Skeletal muscle tissue (tissue), 4 donors: Measurements from ENCODE around the gene DDX19B. TPM values are rescaled to one million over a fixed set of nuclear protein-coding genes. Genes with fewer than 3 reads are reported as not detected.
"Not testable (repeated sequence)": the region's sequence is repeated elsewhere in the genome, so short reads cannot be mapped to it uniquely, and the experiment has no call there.

ENCODE experiments used
- H3K27ac ChIP-seq: one replicate; pipeline ENCODE4 v1.7.0; 2013; ENCODE audit warnings: mild to moderate bottlenecking, low read depth, low read length, inconsistent platforms
- H3K27me3 ChIP-seq, 3 donors: one replicate each; pipeline ENCODE4 v1.7.0; 2013; ENCODE audit warnings: low read length in 3 of 3; ENCODE audit not compliant: control insufficient read depth in 3 of 3, insufficient read depth in 3 of 3
- H3K36me3 ChIP-seq, 3 donors: one replicate each; pipeline ENCODE4 v1.7.0; 2013; ENCODE audit warnings: low read length in 3 of 3; ENCODE audit not compliant: control insufficient read depth in 3 of 3, insufficient read depth in 3 of 3
- H3K4me1 ChIP-seq, 3 donors: one replicate each; pipeline ENCODE4 v1.7.0; 2013; ENCODE audit warnings: low read length in 3 of 3, mild to moderate bottlenecking in 3 of 3; ENCODE audit not compliant: control insufficient read depth in 3 of 3, insufficient read depth in 3 of 3
- H3K4me3 ChIP-seq, 3 donors: one replicate each; pipeline ENCODE4 v1.7.0; 2013; ENCODE audit warnings: low read length in 3 of 3
- H3K9ac ChIP-seq, 3 donors: one replicate each; pipeline ENCODE4 v1.7.0; 2013; ENCODE audit warnings: low read length in 3 of 3, mild to moderate bottlenecking in 3 of 3, moderate library complexity in 2 of 3, low read depth in 1 of 3
- H3K9me3 ChIP-seq, 3 donors: one replicate each; pipeline ENCODE4 v1.7.0; 2013; ENCODE audit warnings: low read length in 3 of 3; ENCODE audit not compliant: control insufficient read depth in 3 of 3
- total RNA-seq: library from RNA; depleted of rRNA; stranded (reverse); fragments of >200 nt; gene quantifications from one replicate; pipeline ENCODE4 v1.2.3, GENCODE V29; 2014
- donor health status: Osteomylitis.

Gene DDX19B
- total RNA-seq, 1 donor from 2014 or later: 21.4 TPM

DNA sequence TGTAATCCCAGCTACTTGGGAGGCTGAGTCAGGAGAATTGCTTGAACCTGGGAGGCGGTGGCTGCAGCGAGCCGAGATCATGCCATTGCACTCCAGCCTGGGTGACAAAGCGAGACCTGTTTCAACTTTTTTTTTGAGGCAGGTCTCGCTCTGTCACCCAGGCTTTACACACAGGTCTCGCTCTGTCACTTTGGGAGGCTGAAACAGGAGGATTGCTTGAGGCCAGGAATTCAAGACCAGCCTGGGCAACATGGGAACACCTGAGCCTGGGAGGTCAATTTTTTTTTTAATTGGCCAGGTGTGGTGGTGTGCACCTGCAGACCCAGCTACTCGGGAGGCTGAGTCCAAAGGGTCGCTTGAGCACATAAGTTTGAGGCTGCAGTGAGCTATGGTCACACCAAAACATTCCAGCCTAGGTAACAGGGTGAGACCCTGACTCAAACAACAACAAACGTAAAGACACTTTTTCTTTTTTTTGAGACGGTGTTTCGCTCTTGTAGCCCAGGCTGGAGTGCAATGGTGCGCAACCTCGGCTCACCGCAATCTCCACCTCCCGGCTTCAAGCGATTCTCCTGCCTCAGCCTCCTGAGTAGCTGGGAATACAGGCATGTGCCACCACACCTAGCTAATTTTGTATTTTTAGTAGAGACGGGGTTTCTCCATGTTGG, 11.5 kb upstream of the DDX19B start:
- peaks cover 8 to 18% (median 9%) of the 10 kb centered on the region in 3 donors for H3K36me3 ChIP-seq
- not testable (repeated sequence) for H3K27ac ChIP-seq, H3K27me3 ChIP-seq, H3K9ac ChIP-seq, H3K4me1 ChIP-seq, H3K9me3 ChIP-seq, H3K4me3 ChIP-seq

DNA sequence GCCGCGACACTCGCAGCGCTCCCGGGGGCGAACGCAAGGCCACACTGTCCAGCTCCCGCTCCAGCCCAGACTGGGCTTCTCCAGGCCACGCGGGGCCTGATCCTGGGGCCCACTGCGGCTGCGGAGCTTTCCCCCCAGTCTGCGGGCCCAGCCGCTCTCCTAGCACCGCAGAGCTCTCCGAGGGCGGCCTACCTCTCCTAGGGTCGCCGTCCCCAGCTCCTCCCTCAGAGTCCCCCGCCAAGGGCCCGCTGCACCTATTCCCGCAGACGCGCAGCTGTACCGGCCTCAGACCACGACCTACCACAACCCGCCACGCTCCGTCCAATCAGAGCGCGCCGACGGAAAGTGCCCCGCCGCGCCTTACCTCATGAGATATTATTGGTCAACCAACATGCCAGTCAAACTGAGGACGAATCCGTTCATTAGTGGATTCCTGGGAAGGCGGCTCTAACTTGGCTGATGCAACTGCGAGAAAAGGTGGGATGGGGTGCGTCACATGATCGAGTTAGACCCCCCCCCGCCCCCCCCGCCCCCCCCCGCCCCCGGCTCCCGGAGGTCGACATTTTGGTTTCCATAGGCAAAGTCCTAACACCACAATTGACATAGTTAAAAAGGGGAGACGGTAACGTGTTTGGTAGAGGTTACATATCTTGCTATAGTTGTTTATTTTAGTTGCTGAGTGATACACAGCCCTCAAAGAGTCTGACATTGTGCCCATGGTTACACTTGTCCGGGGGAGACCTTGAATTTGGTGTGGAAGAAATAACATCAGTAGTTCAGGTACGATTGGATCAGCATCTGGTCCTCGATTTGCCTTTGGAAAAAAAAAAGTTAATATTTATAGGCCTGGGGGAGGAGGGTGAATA, 9.5 kb upstream of the DDX19B start, which contains the start of gene AARS1:
Gene AARS1, minus strand, starts transcription at position 278 of the 866 bp plus-strand sequence. CDS start 6,743 bp downstream, outside the sequence.
- Histone ChIP-seq H3K9me3 (no peaks in the 10 kb centered on the region), H3K27ac (peak within 1 kb of the TSS; percentile 88), H3K27me3 (no peaks in the 10 kb centered on the region), H3K4me1 (peaks cover 0 to 4% (median 0%) of the 10 kb centered on the region in 3 donors), H3K36me3 (peaks cover 0 to 5% (median 0%) of the 10 kb centered on the region in 3 donors), H3K4me3 (peak within 1 kb of the TSS; percentile 82 to 88 (median 84)), H3K9ac (peak within 1 kb of the TSS; percentile 89 to 96 (median 96))

DNA sequence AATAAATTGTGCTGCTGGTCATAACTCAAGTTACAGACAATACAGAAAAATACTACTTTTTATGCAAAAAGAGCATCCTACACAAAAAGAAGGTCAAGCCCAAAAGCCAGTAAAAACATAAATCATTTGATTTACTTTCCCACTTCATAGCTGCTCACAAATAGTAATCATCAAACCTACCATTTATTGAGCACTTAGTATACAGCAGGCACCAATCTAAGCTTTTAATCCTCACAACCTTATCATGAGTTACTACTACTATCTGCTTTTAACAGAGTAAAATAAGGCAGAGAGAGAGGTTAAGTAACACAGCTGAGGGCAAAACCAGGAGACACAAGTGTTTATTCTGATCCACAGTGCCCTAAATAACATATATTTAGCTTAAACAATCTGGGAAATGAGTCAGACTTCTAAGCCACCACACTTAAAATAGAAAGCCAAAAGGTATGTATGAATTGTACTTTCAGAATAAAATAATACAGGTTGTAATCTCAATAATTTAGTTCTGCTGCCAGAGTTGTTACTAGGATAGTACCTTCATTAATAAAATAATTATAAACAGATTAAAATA, 8.0 kb upstream of the DDX19B start:
- Histone ChIP-seq H3K4me1 (peaks cover 0 to 4% (median 0%) of the 10 kb centered on the region in 3 donors), H3K9me3 (no peaks in the 10 kb centered on the region), H3K27ac (no peak overlapping the region), H3K27me3 (no peaks in the 10 kb centered on the region), H3K9ac (no peak overlapping the region), H3K36me3 (no peaks in the 10 kb centered on the region), H3K4me3 (no peak overlapping the region)

DNA sequence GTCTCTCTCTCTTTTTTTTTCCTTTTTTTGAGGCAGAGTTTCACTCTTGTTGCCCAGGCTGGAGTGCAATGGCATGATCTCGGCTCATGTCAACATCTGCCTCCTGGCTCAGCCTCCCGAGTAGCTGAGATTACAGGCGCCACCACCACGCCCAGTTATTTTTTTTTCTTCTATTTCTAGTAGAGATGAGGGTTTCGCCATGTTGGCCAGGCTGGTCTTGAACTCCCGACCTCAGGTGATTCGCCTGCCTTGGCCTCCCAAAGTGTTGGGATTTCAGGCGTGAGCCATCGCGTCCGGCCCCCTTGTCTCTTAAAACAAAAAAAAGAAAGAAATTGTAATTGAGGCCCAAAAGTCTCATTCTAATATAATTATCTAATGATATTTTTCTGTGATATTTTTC, 6.8 kb upstream of the DDX19B start:
- not testable (repeated sequence) for H3K4me1 ChIP-seq, H3K27me3 ChIP-seq, H3K27ac ChIP-seq, H3K9ac ChIP-seq, H3K36me3 ChIP-seq, H3K4me3 ChIP-seq, H3K9me3 ChIP-seq

DNA sequence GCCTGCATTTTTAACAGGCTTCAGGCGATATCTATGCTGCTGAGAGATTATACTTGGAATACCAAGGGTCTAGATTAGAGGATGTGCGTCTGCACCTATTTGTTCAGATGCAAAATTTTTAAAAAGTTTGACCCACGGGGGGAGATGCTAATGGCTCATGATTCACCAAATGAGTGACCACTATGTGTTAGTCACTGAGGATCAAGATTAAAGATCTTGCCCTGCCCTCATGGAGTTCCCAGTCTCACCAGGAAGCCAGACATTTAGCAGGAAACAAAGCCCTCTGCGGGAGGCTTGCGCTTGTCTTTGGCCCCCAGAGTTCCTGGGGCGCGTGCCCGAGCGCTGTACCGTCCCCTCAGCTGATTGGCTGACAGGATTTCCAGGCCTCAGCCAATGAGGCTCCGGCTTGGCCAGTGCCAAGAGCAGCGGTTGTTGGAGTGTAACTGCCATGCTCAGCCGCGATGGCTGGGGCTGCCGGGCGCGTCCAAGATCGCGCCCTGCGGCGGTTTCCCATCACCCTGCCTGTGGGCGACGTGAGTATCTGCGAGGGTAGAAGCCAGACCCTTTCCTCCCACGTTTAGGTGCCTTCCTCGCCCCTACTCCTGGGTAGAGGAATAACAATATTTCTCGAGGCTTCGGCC, 4.5 kb upstream of the DDX19B start:
- no peak overlapping the region for H3K9ac ChIP-seq
- no peak overlapping the region for H3K27ac ChIP-seq
- H3K36me3 ChIP-seq: peaks cover 0 to 3% (median 0%) of the 10 kb centered on the region in 3 donors
- H3K27me3 ChIP-seq: no peaks in the 10 kb centered on the region
- no peak overlapping the region for H3K4me3 ChIP-seq
- H3K4me1 ChIP-seq: peaks cover 4 to 10% (median 6%) of the 10 kb centered on the region in 3 donors
- H3K9me3 ChIP-seq: no peaks in the 10 kb centered on the region

DNA sequence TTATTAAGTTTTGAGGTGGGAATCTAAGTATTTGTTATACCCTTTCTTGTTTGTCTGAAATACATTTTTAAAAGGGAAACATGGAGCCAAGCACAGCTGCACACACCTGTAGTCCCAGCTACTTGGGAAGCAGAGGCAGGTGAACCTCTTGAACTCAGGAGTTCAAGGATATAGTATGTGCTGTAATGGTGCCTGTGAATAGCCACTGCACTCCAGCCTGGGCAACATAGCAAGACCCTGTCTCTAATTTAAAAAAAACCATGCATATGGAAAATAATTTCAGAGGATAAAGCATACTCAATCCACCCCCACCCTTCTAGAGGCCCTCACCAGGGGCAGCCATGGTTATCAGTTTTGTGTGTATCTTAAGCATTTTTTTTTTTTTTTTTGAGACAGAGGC, 3.4 kb upstream of the DDX19B start:
- no peak overlapping the region for H3K27ac ChIP-seq
- no peak overlapping the region for H3K4me3 ChIP-seq
- no peaks in the 10 kb centered on the region for H3K9me3 ChIP-seq
- H3K36me3 ChIP-seq: peaks cover 0 to 3% (median 3%) of the 10 kb centered on the region in 3 donors
- H3K9ac ChIP-seq: no peak overlapping the region
- peaks cover 7 to 13% (median 13%) of the 10 kb centered on the region in 3 donors for H3K4me1 ChIP-seq
- no peaks in the 10 kb centered on the region for H3K27me3 ChIP-seq

DNA sequence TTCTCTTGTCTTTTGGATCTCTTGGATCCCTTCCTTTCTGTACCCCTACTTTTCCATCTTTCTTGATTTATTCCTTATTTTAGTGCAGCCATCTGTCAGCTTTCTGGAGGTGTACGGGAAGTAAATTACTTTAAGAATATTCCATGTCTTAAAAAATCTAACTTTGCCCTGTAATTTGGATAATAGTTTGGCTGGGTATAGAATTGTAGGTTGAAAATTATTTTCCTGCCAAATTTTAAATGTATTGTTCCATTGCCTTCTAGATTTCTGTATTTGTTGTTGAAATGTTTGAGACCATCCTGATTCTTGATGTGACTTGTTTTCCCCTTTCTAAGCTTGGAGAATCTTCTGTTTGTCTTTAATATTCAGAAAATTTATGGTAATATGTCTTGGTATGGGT, 2.1 kb downstream of the DDX19B start:
- Histone ChIP-seq H3K27me3 (no peaks in the 10 kb centered on the region), H3K9me3 (peaks cover 0 to 3% (median 0%) of the 10 kb centered on the region in 3 donors), H3K4me3 (no peak overlapping the region), H3K4me1 (peaks cover 7 to 16% (median 13%) of the 10 kb centered on the region in 3 donors), H3K36me3 (peaks cover 3 to 15% (median 3%) of the 10 kb centered on the region in 3 donors), H3K9ac (no peak overlapping the region), H3K27ac (no peak overlapping the region)

DNA sequence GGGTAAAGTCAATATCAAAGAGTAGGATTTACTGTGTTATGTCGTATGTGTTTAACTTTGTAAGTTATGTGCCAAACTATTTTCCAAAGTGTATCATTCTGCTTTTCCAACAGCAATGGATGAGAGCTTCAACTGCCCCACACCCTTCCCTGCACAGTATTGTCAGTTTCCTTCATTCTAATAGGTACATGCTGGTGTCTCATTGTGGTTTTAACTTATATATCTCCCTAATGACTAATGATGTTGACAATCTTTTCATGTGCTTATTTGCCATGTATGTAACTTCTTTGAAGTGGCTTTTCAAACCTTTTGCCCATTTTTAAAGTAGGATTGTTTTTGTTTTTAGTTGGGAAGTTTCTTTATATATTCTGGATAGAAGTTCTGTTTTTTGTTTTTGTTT, 3.8 kb downstream of the DDX19B start:
- Histone ChIP-seq H3K36me3 (peaks cover 3 to 15% (median 3%) of the 10 kb centered on the region in 3 donors), H3K4me3 (no peak overlapping the region), H3K9ac (no peak overlapping the region), H3K27ac (no peak overlapping the region), H3K27me3 (no peaks in the 10 kb centered on the region), H3K9me3 (peaks cover 0 to 3% (median 0%) of the 10 kb centered on the region in 3 donors), H3K4me1 (peaks cover 7 to 16% (median 13%) of the 10 kb centered on the region in 3 donors)

DNA sequence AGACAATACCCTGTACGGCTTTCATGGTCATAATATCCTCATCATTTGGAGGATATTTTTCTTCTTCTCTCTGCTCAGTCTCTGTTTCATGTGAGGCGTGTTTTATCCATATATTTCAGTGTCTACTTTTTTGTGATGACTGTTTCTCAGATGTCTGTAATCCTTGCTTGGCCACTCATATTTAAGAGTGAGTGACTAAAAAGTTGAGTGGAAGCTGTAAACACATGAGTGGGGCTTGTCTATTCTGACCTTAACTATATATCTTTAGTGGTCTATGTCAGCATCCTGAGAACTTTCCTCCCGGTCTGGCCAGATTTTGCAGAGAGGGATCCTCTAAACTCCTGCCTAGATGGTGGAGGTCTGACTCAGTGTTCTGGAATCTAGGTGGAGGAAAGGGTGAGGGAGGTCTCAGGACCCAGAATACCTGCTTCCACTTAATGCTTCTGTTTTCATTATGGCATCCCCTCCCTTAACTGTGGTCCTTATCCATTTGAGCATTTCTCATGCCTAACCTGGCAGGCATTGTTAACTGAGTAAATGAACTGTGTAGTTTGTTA, 6.0 kb downstream of the DDX19B start:
- Histone ChIP-seq H3K36me3 (peaks cover 0 to 15% (median 3%) of the 10 kb centered on the region in 3 donors), H3K9ac (no peak overlapping the region), H3K27me3 (no peaks in the 10 kb centered on the region), H3K27ac (no peak overlapping the region), H3K4me3 (no peak overlapping the region), H3K9me3 (peaks cover 0 to 3% (median 0%) of the 10 kb centered on the region in 3 donors), H3K4me1 (peaks cover 0 to 5% (median 0%) of the 10 kb centered on the region in 3 donors)
